Measurements from ENCODE around the gene ARHGDIA.

ARHGDIA gene

GRCh38 chr17:81901167-81902022 is 30.3 kb upstream of the ARHGDIA start:
- no peak overlapping the region for H2BK5ac ChIP-seq (ENCODE audit: low read depth, low read length, poor library complexity)
- no peak overlapping the region for H3K4ac ChIP-seq (ENCODE audit: low read depth, low read length)
- peaks cover 8 to 29% of the 10 kb centered on the region in 2 experiments for H3K4me1 ChIP-seq (ENCODE audit: control insufficient read depth in 1 of 2, insufficient read depth in 2 of 2, low read length in 2 of 2)
- H3K18ac ChIP-seq (ENCODE audit: low read length), result no peak overlapping the region
- H4K12ac ChIP-seq (ENCODE audit: low read depth, low read length), result no peak overlapping the region
- H3K36me3 ChIP-seq (ENCODE audit: control insufficient read depth in 1 of 2, insufficient read depth in 2 of 2, low read length in 2 of 2), result peaks cover 49 to 65% of the 10 kb centered on the region in 2 experiments
- no peak overlapping the region for H2BK120ac ChIP-seq (ENCODE audit: insufficient read depth, low read length, poor library complexity)
- no peak for DNase-seq
- peaks cover 5% of the 10 kb centered on the region for H3K27me3 ChIP-seq (ENCODE audit: insufficient read depth, low read length)
- H3K4me3 ChIP-seq (ENCODE audit: low read depth, low read length), result no peak overlapping the region
- no peak overlapping the region for H3K9ac ChIP-seq (ENCODE audit: low read length)
- no peak overlapping the region for H2AK5ac ChIP-seq (ENCODE audit: low read length)
- peaks cover 11% of the 10 kb centered on the region for H3K79me1 ChIP-seq (ENCODE audit: low read length)
- H3K14ac ChIP-seq (ENCODE audit: low read length), result peak overlapping the region; percentile 23
- peak overlapping the region; percentile 17 for H4K8ac ChIP-seq (ENCODE audit: low read depth, low read length)
- no peak overlapping the region for H3K23ac ChIP-seq (ENCODE audit: low read length)
- H3K27ac ChIP-seq (ENCODE audit: low read depth, low read length), result no peak overlapping the region
- peaks cover 3% of the 10 kb centered on the region for H3K9me3 ChIP-seq (ENCODE audit: insufficient read depth, low read depth, low read length)
- H2AFZ ChIP-seq (ENCODE audit: insufficient read depth, low read length, poor library complexity), result no peak overlapping the region
- peak overlapping the region; percentile 70 for H3K4me2 ChIP-seq (ENCODE audit: low read length)
- H4K91ac ChIP-seq (ENCODE audit: low read depth, low read length), result peak overlapping the region; percentile 60
- no peak overlapping the region for H2BK12ac ChIP-seq (ENCODE audit: low read length)
- no peaks in the 10 kb centered on the region for H3K79me2 ChIP-seq (ENCODE audit: control insufficient read depth, insufficient read depth, low read length, poor library complexity)
- no CpG with 5 or more reads among the region's 21 CpGs for WGBS (ENCODE audit: extremely low coverage, insufficient coverage, insufficient read length)

- H2AK5ac ChIP-seq (ENCODE audit: low read length), result no peak overlapping the region
- no peak overlapping the region for H3K4me3 ChIP-seq (ENCODE audit: low read depth, low read length)
- no peak overlapping the region for H3K14ac ChIP-seq (ENCODE audit: low read length)
- peaks cover 3% of the 10 kb centered on the region for H3K9me3 ChIP-seq (ENCODE audit: insufficient read depth, low read depth, low read length)
- H4K12ac ChIP-seq (ENCODE audit: low read depth, low read length), result no peak overlapping the region
- H4K8ac ChIP-seq (ENCODE audit: low read depth, low read length), result no peak overlapping the region
- H2BK12ac ChIP-seq (ENCODE audit: low read length), result no peak overlapping the region
- no peak overlapping the region for H3K4ac ChIP-seq (ENCODE audit: low read depth, low read length)
- peak in 1 of 2 donors; percentile 40 for DNase-seq
- H3K27ac ChIP-seq (ENCODE audit: low read depth, low read length), result peak overlapping the region; percentile 23
- H3K4me2 ChIP-seq (ENCODE audit: low read length), result no peak overlapping the region
- H3K27me3 ChIP-seq (ENCODE audit: insufficient read depth, low read length), result peaks cover 5% of the 10 kb centered on the region
- no peaks in the 10 kb centered on the region for H3K79me2 ChIP-seq (ENCODE audit: control insufficient read depth, insufficient read depth, low read length, poor library complexity)
- H3K9ac ChIP-seq (ENCODE audit: low read length), result no peak overlapping the region
- H3K18ac ChIP-seq (ENCODE audit: low read length), result no peak overlapping the region
- H2AFZ ChIP-seq (ENCODE audit: insufficient read depth, low read length, poor library complexity), result no peak overlapping the region
- H2BK120ac ChIP-seq (ENCODE audit: insufficient read depth, low read length, poor library complexity), result peak overlapping the region; percentile 18
- peaks cover 46 to 61% of the 10 kb centered on the region in 2 experiments for H3K36me3 ChIP-seq (ENCODE audit: control insufficient read depth in 1 of 2, insufficient read depth in 2 of 2, low read length in 2 of 2)
- no CpG with 5 or more reads among the region's 18 CpGs for WGBS (ENCODE audit: extremely low coverage, insufficient coverage, insufficient read length)
- peak overlapping the region; percentile 43 for H2BK5ac ChIP-seq (ENCODE audit: low read depth, low read length, poor library complexity)
- H3K23ac ChIP-seq (ENCODE audit: low read length), result no peak overlapping the region
- H3K4me1 ChIP-seq (ENCODE audit: control insufficient read depth in 1 of 2, insufficient read depth in 2 of 2, low read length in 2 of 2), result peaks cover 8 to 29% of the 10 kb centered on the region in 2 experiments
- H4K91ac ChIP-seq (ENCODE audit: low read depth, low read length), result peak overlapping the region; percentile 58
- peaks cover 11% of the 10 kb centered on the region for H3K79me1 ChIP-seq (ENCODE audit: low read length)
Observed at GRCh38 chr17:81900181-81900820, 29.2 kb upstream of the ARHGDIA start.

- H3K23ac ChIP-seq (ENCODE audit: low read length), result no peak overlapping the region
- peak overlapping the region; percentile 13 for H3K14ac ChIP-seq (ENCODE audit: low read length)
- H4K91ac ChIP-seq (ENCODE audit: low read depth, low read length), result peak overlapping the region; percentile 94
- no peak overlapping the region for H3K4me2 ChIP-seq (ENCODE audit: low read length)
- peaks cover 11% of the 10 kb centered on the region for H3K79me1 ChIP-seq (ENCODE audit: low read length)
- no CpG with 5 or more reads among the region's 22 CpGs for WGBS (ENCODE audit: extremely low coverage, insufficient coverage, insufficient read length)
- H3K4ac ChIP-seq (ENCODE audit: low read depth, low read length), result no peak overlapping the region
- peak overlapping the region; percentile 45 for H3K18ac ChIP-seq (ENCODE audit: low read length)
- no peak overlapping the region for H2BK12ac ChIP-seq (ENCODE audit: low read length)
- peak overlapping the region; percentile 77 for H3K27ac ChIP-seq (ENCODE audit: low read depth, low read length)
- H2BK120ac ChIP-seq (ENCODE audit: insufficient read depth, low read length, poor library complexity), result peak overlapping the region; percentile 84
- H3K4me1 ChIP-seq (ENCODE audit: control insufficient read depth in 1 of 2, insufficient read depth in 2 of 2, low read length in 2 of 2), result peaks cover 8 to 29% of the 10 kb centered on the region in 2 experiments
- H3K27me3 ChIP-seq (ENCODE audit: insufficient read depth, low read length), result peaks cover 5% of the 10 kb centered on the region
- no peak overlapping the region for H2AFZ ChIP-seq (ENCODE audit: insufficient read depth, low read length, poor library complexity)
- H4K8ac ChIP-seq (ENCODE audit: low read depth, low read length), result no peak overlapping the region
- H2BK5ac ChIP-seq (ENCODE audit: low read depth, low read length, poor library complexity), result peak overlapping the region; percentile 4
- no peak overlapping the region for H4K12ac ChIP-seq (ENCODE audit: low read depth, low read length)
- H2AK5ac ChIP-seq (ENCODE audit: low read length), result no peak overlapping the region
- H3K4me3 ChIP-seq (ENCODE audit: low read depth, low read length), result no peak overlapping the region
- H3K79me2 ChIP-seq (ENCODE audit: control insufficient read depth, insufficient read depth, low read length, poor library complexity), result no peaks in the 10 kb centered on the region
- H3K36me3 ChIP-seq (ENCODE audit: control insufficient read depth in 1 of 2, insufficient read depth in 2 of 2, low read length in 2 of 2), result peaks cover 44 to 58% of the 10 kb centered on the region in 2 experiments
- peak; percentile 54 to 69 for DNase-seq
- peaks cover 3% of the 10 kb centered on the region for H3K9me3 ChIP-seq (ENCODE audit: insufficient read depth, low read depth, low read length)
- no peak overlapping the region for H3K9ac ChIP-seq (ENCODE audit: low read length)
Observed at GRCh38 chr17:81899514-81900166, 28.5 kb upstream of the ARHGDIA start.

GRCh38 chr17:81898885-81899284 is 27.7 kb upstream of the ARHGDIA start:
- Histone ChIP-seq H3K79me2 (ENCODE audit: control insufficient read depth, insufficient read depth, low read length, poor library complexity) (no peaks in the 10 kb centered on the region), H2BK5ac (ENCODE audit: low read depth, low read length, poor library complexity) (peak overlapping the region; percentile 83), H3K14ac (ENCODE audit: low read length) (peak overlapping the region; percentile 73), H3K4me3 (ENCODE audit: low read depth, low read length) (peak overlapping the region; percentile 4), H3K4me2 (ENCODE audit: low read length) (no peak overlapping the region), H2AK5ac (ENCODE audit: low read length) (no peak overlapping the region), H3K9me3 (ENCODE audit: insufficient read depth, low read depth, low read length) (peaks cover 6% of the 10 kb centered on the region), H2AFZ (ENCODE audit: insufficient read depth, low read length, poor library complexity) (no peak overlapping the region), H3K4me1 (ENCODE audit: control insufficient read depth in 1 of 2, insufficient read depth in 2 of 2, low read length in 2 of 2) (peaks cover 8 to 29% of the 10 kb centered on the region in 2 experiments), H4K8ac (ENCODE audit: low read depth, low read length) (peak overlapping the region; percentile 26), H4K12ac (ENCODE audit: low read depth, low read length) (peak overlapping the region; percentile 55), H3K36me3 (ENCODE audit: control insufficient read depth in 1 of 2, insufficient read depth in 2 of 2, low read length in 2 of 2) (peaks cover 42 to 54% of the 10 kb centered on the region in 2 experiments), H3K23ac (ENCODE audit: low read length) (no peak overlapping the region), H3K18ac (ENCODE audit: low read length) (peak overlapping the region; percentile 74), H2BK12ac (ENCODE audit: low read length) (peak overlapping the region; percentile 63), H3K27me3 (ENCODE audit: insufficient read depth, low read length) (peaks cover 5% of the 10 kb centered on the region), H2BK120ac (ENCODE audit: insufficient read depth, low read length, poor library complexity) (peak overlapping the region; percentile 84), H3K4ac (ENCODE audit: low read depth, low read length) (no peak overlapping the region), H3K79me1 (ENCODE audit: low read length) (peaks cover 11% of the 10 kb centered on the region), H3K27ac (ENCODE audit: low read depth, low read length) (peak overlapping the region; percentile 77), H4K91ac (ENCODE audit: low read depth, low read length) (peak overlapping the region; percentile 94), H3K9ac (ENCODE audit: low read length) (no peak overlapping the region)
- WGBS (ENCODE audit: extremely low coverage, insufficient coverage, insufficient read length), result no CpG with 5 or more reads among the region's 9 CpGs
- DNase-seq, result no peak
